ENCODE results near the gene EGFR. TPM values are rescaled to one million over a fixed set of nuclear protein-coding genes. Genes with fewer than 3 reads are reported as not detected.

The EGFR gene
- total RNA-seq, 4 donors from 2014 or later = 36.4 to 73.6 (median 38.7) TPM

GRCh38 chr7:55149001-55149400, 130.2 kb downstream of the EGFR start:
- no peaks in the 10 kb centered on the region for H3K9me3 ChIP-seq
- intact Hi-C loops (cut with DNase I; ENCODE audit: low total_unique reads) = no loop called here
- TF ChIP-seq, protein P1, sequence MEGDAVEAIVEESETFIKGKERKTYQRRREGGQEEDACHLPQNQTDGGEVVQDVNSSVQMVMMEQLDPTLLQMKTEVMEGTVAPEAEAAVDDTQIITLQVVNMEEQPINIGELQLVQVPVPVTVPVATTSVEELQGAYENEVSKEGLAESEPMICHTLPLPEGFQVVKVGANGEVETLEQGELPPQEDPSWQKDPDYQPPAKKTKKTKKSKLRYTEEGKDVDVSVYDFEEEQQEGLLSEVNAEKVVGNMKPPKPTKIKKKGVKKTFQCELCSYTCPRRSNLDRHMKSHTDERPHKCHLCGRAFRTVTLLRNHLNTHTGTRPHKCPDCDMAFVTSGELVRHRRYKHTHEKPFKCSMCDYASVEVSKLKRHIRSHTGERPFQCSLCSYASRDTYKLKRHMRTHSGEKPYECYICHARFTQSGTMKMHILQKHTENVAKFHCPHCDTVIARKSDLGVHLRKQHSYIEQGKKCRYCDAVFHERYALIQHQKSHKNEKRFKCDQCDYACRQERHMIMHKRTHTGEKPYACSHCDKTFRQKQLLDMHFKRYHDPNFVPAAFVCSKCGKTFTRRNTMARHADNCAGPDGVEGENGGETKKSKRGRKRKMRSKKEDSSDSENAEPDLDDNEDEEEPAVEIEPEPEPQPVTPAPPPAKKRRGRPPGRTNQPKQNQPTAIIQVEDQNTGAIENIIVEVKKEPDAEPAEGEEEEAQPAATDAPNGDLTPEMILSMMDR (IDR thresholded peaks at IDR 0.05) = no peak
- TF ChIP-seq POLR2A (IDR thresholded peaks at IDR 0.05) = no peak
- no peak overlapping the region for H3K27ac ChIP-seq
- H3K4me3 ChIP-seq = no peak overlapping the region
- no peaks in the 10 kb centered on the region for H3K4me1 ChIP-seq
- no peak for DNase-seq
- H3K36me3 ChIP-seq = no peaks in the 10 kb centered on the region
- no peaks in the 10 kb centered on the region for H3K27me3 ChIP-seq

DNA sequence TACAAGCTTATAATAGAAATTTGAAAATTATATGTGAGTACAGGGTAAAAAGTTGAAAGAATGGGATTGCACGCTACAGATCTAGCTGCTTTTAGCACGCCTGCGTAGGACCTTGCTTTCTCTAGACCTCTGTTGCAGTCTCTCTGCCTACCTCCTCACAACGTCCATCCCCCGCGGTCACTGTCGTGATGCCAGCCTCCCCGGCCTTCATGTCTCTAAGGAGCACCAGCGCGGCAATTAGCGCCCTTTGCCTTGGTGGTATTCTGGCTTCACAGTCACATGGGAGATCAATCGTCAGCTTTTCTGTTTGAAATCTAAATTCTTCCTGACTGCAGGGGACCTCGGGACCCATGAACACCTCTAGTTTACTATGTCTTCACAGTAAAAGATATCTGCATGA, 131.3 kb downstream of the EGFR start:
- TF ChIP-seq POLR2A (IDR thresholded peaks at IDR 0.05) = no peak
- TF ChIP-seq, protein P1 (IDR thresholded peaks at IDR 0.05) = no peak
- no peak overlapping the region for H3K27ac ChIP-seq
- no peaks in the 10 kb centered on the region for H3K27me3 ChIP-seq
- DNase-seq = no peak
- H3K9me3 ChIP-seq = no peaks in the 10 kb centered on the region
- H3K4me1 ChIP-seq = no peaks in the 10 kb centered on the region
- H3K4me3 ChIP-seq = no peak overlapping the region
- intact Hi-C loops (cut with DNase I; ENCODE audit: low total_unique reads) = no loop called here
- no peaks in the 10 kb centered on the region for H3K36me3 ChIP-seq

DNA sequence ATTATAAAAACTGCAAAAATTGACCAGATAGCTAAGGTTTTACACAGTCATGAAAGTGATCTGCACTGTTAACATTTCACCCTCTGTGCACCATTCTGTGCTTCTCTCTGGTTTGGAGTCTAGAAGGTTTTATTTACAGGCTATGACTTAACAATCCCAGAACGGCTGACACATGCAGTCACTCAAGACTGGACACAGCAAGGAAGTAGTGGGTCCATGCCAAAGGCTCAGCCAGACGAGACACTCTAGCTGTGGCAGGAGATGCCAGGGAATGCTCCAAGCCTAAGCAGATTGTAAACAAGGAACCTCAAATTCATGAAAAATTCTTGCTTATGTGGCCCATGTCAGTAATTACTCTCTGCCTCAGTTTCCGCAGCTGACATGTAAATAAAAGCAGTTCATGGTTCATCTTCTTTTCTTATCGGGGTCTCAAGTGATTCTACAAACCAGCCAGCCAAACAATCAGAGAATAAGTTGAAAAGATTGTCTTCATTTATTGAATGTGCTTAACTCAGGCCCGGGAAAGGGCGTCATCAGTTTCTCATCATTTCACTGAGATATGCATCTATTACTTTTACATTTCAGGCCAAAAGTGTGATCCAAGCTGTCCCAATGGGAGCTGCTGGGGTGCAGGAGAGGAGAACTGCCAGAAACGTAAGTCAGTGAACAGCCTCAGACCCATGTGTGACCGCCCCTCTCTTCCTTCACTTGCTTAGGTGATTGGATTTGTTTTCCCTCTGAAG, 132.1 kb downstream of the EGFR start:
- no peak overlapping the region for H3K27ac ChIP-seq
- H3K4me1 ChIP-seq = no peaks in the 10 kb centered on the region
- DNase-seq = no peak
- H3K4me3 ChIP-seq = no peak overlapping the region
- no peaks in the 10 kb centered on the region for H3K9me3 ChIP-seq
- no peak for TF ChIP-seq POLR2A (IDR thresholded peaks at IDR 0.05)
- TF ChIP-seq, protein P1 (IDR thresholded peaks at IDR 0.05) = no peak
- intact Hi-C loops (cut with DNase I; ENCODE audit: low total_unique reads) = no loop called here
- H3K36me3 ChIP-seq = no peaks in the 10 kb centered on the region
- no peaks in the 10 kb centered on the region for H3K27me3 ChIP-seq

DNA sequence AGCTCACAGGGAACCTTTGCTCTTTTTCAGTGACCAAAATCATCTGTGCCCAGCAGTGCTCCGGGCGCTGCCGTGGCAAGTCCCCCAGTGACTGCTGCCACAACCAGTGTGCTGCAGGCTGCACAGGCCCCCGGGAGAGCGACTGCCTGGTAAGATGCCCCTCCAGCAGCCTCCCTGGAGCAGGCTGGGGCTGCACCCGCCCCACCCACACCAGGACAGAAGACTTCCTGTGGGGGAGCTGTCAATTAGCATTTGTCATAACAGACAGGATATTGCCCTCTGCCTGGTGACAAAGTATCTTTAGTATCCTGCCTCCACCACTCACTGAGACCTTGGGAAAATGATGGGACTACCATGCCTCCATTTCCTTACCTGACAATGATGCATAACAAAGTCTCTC, 133.7 kb downstream of the EGFR start:
- Histone ChIP-seq H3K4me3 (no peak overlapping the region), H3K36me3 (no peaks in the 10 kb centered on the region), H3K27ac (no peak overlapping the region), H3K27me3 (no peaks in the 10 kb centered on the region), H3K9me3 (no peaks in the 10 kb centered on the region), H3K4me1 (no peaks in the 10 kb centered on the region)
- TF ChIP-seq POLR2A (IDR thresholded peaks at IDR 0.05) = no peak
- TF ChIP-seq, protein P1 (IDR thresholded peaks at IDR 0.05) = no peak
- intact Hi-C loops (cut with DNase I; ENCODE audit: low total_unique reads) = no loop called here
- DNase-seq = no peak

DNA sequence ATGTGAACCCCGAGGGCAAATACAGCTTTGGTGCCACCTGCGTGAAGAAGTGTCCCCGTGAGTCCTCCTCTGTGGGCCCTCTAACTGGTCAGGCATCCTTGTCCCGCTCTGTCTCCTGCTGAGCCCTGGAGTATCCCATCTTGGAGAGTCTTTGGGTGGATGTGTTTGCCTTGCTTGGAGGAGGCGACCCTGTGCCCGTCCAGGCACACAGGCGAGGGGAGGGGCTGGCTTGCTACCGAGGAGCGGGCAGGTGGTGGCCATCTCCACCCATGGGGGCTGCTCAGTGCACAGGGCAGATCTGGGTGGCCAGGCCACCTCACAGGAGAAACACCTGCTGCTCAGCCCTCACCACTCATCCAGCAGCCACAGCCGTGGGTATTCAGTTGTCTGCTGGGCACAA, 135.3 kb downstream of the EGFR start:
- intact Hi-C loops (cut with DNase I; ENCODE audit: low total_unique reads) = no loop called here
- H3K4me3 ChIP-seq = no peak overlapping the region
- H3K4me1 ChIP-seq = no peaks in the 10 kb centered on the region
- H3K9me3 ChIP-seq = no peaks in the 10 kb centered on the region
- H3K27ac ChIP-seq = no peak overlapping the region
- H3K27me3 ChIP-seq = no peaks in the 10 kb centered on the region
- no peak for TF ChIP-seq POLR2A (IDR thresholded peaks at IDR 0.05)
- TF ChIP-seq, protein P1 (IDR thresholded peaks at IDR 0.05) = no peak
- no peak for DNase-seq
- H3K36me3 ChIP-seq = no peaks in the 10 kb centered on the region

Data from uterus (tissue), 4 donors.